Panc1 (cell line): ENCODE results near the gene SPATS2L. TPM values are rescaled to one million over a fixed set of nuclear protein-coding genes. Genes with fewer than 3 reads are reported as not detected.

ENCODE experiments used
- ATAC-seq: fragments of 200-7000 bp; cut with Tn5 transposase; 2 replicates; pipeline ENCODE4 v1.9.1; 2020; ENCODE audit warnings: mild to moderate bottlenecking, moderate library complexity
- BruUV-seq: library from RNA; stranded (reverse); fragments of 400-500 nt; replicated peaks from 2 replicates; lab custom pipeline; 2021; lab: Mats Ljungman, UMichigan
- CTCF ChIA-PET: fragments of 300-600 bp; sonication (Branson Sonifier 250); formaldehyde crosslinking; loops from one replicate; lab custom pipeline; 2022; ENCODE audit warnings: antibody characterized with exemption; lab: Charles Lee
- POLR2A ChIA-PET: fragments of 300-600 bp; sonication (Branson Sonifier 250); formaldehyde crosslinking; loops from one replicate; lab custom pipeline; 2022; ENCODE audit warnings: antibody characterized with exemption; lab: Charles Lee
- DNase-seq: peaks from one replicate; pipeline ENCODE4 v3.0.0-alpha.2; 2010; ENCODE audit warnings: low read depth, low spot score
- H3K27ac ChIP-seq: 2 replicates; pipeline ENCODE4 v1.5.1; 2011; ENCODE audit warnings: mild to moderate bottlenecking, low read length, inconsistent platforms
- H3K27me3 ChIP-seq: fragments of 200-500 bp; sonication (Bioruptor generic); 2 replicates; pipeline ENCODE4 v1.6.0; 2014; ENCODE audit warnings: low read length, inconsistent platforms; ENCODE audit not compliant: control insufficient read depth, insufficient read depth
- H3K36me3 ChIP-seq: fragments of 200-500 bp; sonication (Bioruptor generic); 2 replicates; pipeline ENCODE4 v1.5.1; 2014; ENCODE audit warnings: inconsistent platforms, mild to moderate bottlenecking, low read length, moderate library complexity; ENCODE audit not compliant: control insufficient read depth, insufficient read depth
- H3K4me1 ChIP-seq: 2 replicates; pipeline ENCODE4 v1.5.1; 2011; ENCODE audit warnings: inconsistent platforms, mild to moderate bottlenecking, low read length, moderate library complexity; ENCODE audit not compliant: control insufficient read depth, insufficient read depth
- H3K4me3 ChIP-seq, 2 experiments: 2 replicates each; pipeline ENCODE4 v1.5.1; 2011 to 2012; ENCODE audit warnings: low read depth in 2 of 2, low read length in 2 of 2, mild to moderate bottlenecking in 2 of 2, inconsistent platforms in 1 of 2, moderate library complexity in 1 of 2
- H3K9me3 ChIP-seq: fragments of 200-500 bp; sonication (Bioruptor generic); 2 replicates; pipeline ENCODE4 v1.5.1; 2014; ENCODE audit warnings: low read depth, mild to moderate bottlenecking, inconsistent platforms, low read length, moderate library complexity; ENCODE audit not compliant: control insufficient read depth, insufficient read depth
- CTCF ChIP-seq: fragments of 450-650 bp; IDR thresholded peaks from 2 replicates; pipeline ENCODE4 v1.5.1; 2017; ENCODE audit warnings: mild to moderate bottlenecking
- POLR2AphosphoS5 ChIP-seq: IDR thresholded peaks from 2 replicates; pipeline ENCODE4 v1.6.1; 2012; ENCODE audit warnings: mild to moderate bottlenecking, low read depth, low read length, moderate library complexity
- SIN3A ChIP-seq: IDR thresholded peaks from 2 replicates; pipeline ENCODE4 v1.6.1; 2012; ENCODE audit warnings: low read depth, mild to moderate bottlenecking, low read length, moderate library complexity, borderline replicate concordance; ENCODE audit not compliant: insufficient read depth
- TCF7L2 ChIP-seq: IDR thresholded peaks from 2 replicates; pipeline ENCODE4 v1.6.1; 2011; ENCODE audit warnings: mild to moderate bottlenecking, low read depth, low read length, inconsistent platforms
- in situ Hi-C: cut with HindIII; loops from 2 replicates; pipeline ENCODE4 v1.10.0; 2016; ENCODE audit warnings: low sequenced_read_pairs, low pct_unique_long_range_greater_than_20kb
- intact Hi-C: fragments of 100-400 bp; cut with micrococcal nuclease; formaldehyde crosslinking; loops from one replicate; pipeline ENCODE4 v1.10.0; 2022; ENCODE audit not compliant: unreplicated experiment
- total RNA-seq: library from RNA; stranded (reverse); gene quantifications from one replicate; pipeline ENCODE4 v1.2.1, GENCODE V29; 2021; ENCODE audit not compliant: unreplicated experiment
- TF ChIP-seq, protein P1 (sequence below), 2 experiments: IDR thresholded peaks; 2 replicates each; pipeline ENCODE4 v1.6.1; 2011 to 2012; ENCODE audit warnings: low read depth in 2 of 2, control low read depth in 1 of 2, low read length in 1 of 2, mild to moderate bottlenecking in 1 of 2, moderate library complexity in 1 of 2; ENCODE audit not compliant: insufficient read depth in 1 of 2

Gene SPATS2L
- total RNA-seq, 1 experiment from 2014 or later: 282 TPM

DNA sequence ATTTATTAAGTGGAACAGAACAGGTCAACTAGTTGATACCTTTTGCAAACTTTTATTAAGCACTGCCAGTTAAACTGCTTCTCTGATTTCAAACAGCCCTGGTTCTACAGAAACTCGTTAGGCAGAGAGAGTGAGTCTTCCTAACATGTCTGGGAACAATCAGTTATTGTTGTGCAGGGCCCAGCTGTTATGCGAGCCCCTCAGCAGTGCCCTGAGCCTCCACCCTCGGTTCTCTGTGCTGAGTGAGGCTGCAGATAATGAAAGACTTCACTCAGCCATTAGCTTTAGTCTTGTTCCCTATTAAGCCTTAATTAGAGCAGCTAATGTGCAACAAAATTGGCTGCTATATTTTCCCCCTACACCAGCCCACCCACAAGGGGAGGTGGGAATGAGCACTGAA is 163.7 kb downstream of the SPATS2L start:
- intact Hi-C loops (no loop called here), in situ Hi-C loops (no loop called here)

GRCh38 chr2:200471324-200471848 is 164.9 kb downstream of the SPATS2L start:
- intact Hi-C loops (no loop called here), in situ Hi-C loops (no loop called here)
- no peak for DNase-seq
- peaks cover 40% of the 10 kb centered on the region for H3K36me3 ChIP-seq
- ChIA-PET CTCF (interaction anchor here (1.2 kb wide), 1 partner anchor 10 kb away, joined by 3 read pairs; no protein-coding TSS in a partner anchor), POLR2A (no interaction called here)
- peaks cover 11% of the 10 kb centered on the region; the same call in 1 of the 2 replicates for H3K4me1 ChIP-seq
- ATAC-seq: peak; percentile 55
- no peak overlapping the region for H3K4me3 ChIP-seq
- BruUV-seq: no TSS peak
- no peaks in the 10 kb centered on the region for H3K9me3 ChIP-seq
- TF ChIP-seq SIN3A: no peak
- TF ChIP-seq CTCF: peak; percentile 79
- H3K27me3 ChIP-seq: no peaks in the 10 kb centered on the region
- peak overlapping the region; percentile 56 for H3K27ac ChIP-seq

More for the DNA sequence above, 163.7 kb downstream of the SPATS2L start:
- Histone ChIP-seq H3K4me3 (no peak overlapping the region), H3K27ac (peak overlapping the region; percentile 66), H3K9me3 (no peaks in the 10 kb centered on the region), H3K27me3 (no peaks in the 10 kb centered on the region), H3K36me3 (peaks cover 36% of the 10 kb centered on the region), H3K4me1 (peaks cover 13% of the 10 kb centered on the region; the same call in 1 of the 2 replicates)
- TF ChIP-seq, protein P1, sequence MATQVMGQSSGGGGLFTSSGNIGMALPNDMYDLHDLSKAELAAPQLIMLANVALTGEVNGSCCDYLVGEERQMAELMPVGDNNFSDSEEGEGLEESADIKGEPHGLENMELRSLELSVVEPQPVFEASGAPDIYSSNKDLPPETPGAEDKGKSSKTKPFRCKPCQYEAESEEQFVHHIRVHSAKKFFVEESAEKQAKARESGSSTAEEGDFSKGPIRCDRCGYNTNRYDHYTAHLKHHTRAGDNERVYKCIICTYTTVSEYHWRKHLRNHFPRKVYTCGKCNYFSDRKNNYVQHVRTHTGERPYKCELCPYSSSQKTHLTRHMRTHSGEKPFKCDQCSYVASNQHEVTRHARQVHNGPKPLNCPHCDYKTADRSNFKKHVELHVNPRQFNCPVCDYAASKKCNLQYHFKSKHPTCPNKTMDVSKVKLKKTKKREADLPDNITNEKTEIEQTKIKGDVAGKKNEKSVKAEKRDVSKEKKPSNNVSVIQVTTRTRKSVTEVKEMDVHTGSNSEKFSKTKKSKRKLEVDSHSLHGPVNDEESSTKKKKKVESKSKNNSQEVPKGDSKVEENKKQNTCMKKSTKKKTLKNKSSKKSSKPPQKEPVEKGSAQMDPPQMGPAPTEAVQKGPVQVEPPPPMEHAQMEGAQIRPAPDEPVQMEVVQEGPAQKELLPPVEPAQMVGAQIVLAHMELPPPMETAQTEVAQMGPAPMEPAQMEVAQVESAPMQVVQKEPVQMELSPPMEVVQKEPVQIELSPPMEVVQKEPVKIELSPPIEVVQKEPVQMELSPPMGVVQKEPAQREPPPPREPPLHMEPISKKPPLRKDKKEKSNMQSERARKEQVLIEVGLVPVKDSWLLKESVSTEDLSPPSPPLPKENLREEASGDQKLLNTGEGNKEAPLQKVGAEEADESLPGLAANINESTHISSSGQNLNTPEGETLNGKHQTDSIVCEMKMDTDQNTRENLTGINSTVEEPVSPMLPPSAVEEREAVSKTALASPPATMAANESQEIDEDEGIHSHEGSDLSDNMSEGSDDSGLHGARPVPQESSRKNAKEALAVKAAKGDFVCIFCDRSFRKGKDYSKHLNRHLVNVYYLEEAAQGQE (IDR thresholded peaks at IDR 0.05; ENCODE audit: insufficient read depth in 1 of 2, low read depth in 2 of 2, low read length in 1 of 2): no peak
- TF ChIP-seq POLR2AphosphoS5 (no peak), TCF7L2 (no peak), SIN3A (no peak), CTCF (no peak)
- no TSS peak for BruUV-seq
- no peak for ATAC-seq
- DNase-seq: no peak
- ChIA-PET CTCF (interaction anchor here (0.6 kb wide), 1 partner anchor 154 kb away, joined by 4 read pairs; no protein-coding TSS in a partner anchor), POLR2A (no interaction called here)
